ENCODE measurements around the gene TBC1D22A. TPM values are rescaled to one million over a fixed set of nuclear protein-coding genes. Genes with fewer than 3 reads are reported as not detected.

TBC1D22A gene
- total RNA-seq, 2 experiments from 2014 or later, result 36.0 to 38.0 TPM

- peaks cover 8% of the 10 kb centered on the region for H3K4me1 Mint-ChIP-seq
- ATAC-seq (no peak), DNase-seq (no peak)
- no peaks in the 10 kb centered on the region for H3K27me3 Mint-ChIP-seq
- ChIA-PET POLR2A (interaction anchor here (1.2 kb wide), 1 partner anchor 9 kb away, joined by 3 read pairs; no protein-coding TSS in a partner anchor), CTCF (interaction anchor here (1.0 to 1.6 kb wide), 2 partner anchors 10 to 39 kb away, joined by 3 to 4 read pairs; no protein-coding TSS in a partner anchor)
- H3K9me3 Mint-ChIP-seq (ENCODE audit: low read depth), result no peaks in the 10 kb centered on the region
- peaks cover 55% of the 10 kb centered on the region for H3K36me3 Mint-ChIP-seq (ENCODE audit: low read depth)
- H3K27ac Mint-ChIP-seq, result no peak overlapping the region
- H3K4me3 Mint-ChIP-seq, result no peak overlapping the region
- intact Hi-C loops (cut with DNase I, micrococcal nuclease), result no loop called here
Observed at GRCh38 chr22:46797355-46797754, 34.9 kb downstream of the TBC1D22A start.

GRCh38 chr22:46798041-46798365 is 35.6 kb downstream of the TBC1D22A start:
- ChIA-PET POLR2A (interaction anchor here (1.2 kb wide), 1 partner anchor 9 kb away, joined by 3 read pairs; no protein-coding TSS in a partner anchor), CTCF (interaction anchor here (0.7 to 1.6 kb wide), 5 partner anchors 10 to 40 kb away, joined by 3 to 5 read pairs (median 3); no protein-coding TSS in a partner anchor)
- Mint-ChIP-seq H3K27ac (no peak overlapping the region), H3K27me3 (no peaks in the 10 kb centered on the region), H3K9me3 (ENCODE audit: low read depth) (no peaks in the 10 kb centered on the region), H3K36me3 (ENCODE audit: low read depth) (peaks cover 53% of the 10 kb centered on the region), H3K4me1 (peaks cover 8% of the 10 kb centered on the region), H3K4me3 (no peak overlapping the region)
- no peak for DNase-seq
- no peak for ATAC-seq
- intact Hi-C loops (cut with DNase I, micrococcal nuclease), result no loop called here

- DNase-seq (peak; percentile 88), ATAC-seq (peak; percentile 92)
- ChIA-PET POLR2A (interaction anchor here (1.2 kb wide), 1 partner anchor 8 kb away, joined by 3 read pairs; no protein-coding TSS in a partner anchor), CTCF (interaction anchor here (0.5 to 1.6 kb wide), 15 partner anchors 10 to 514 kb away, joined by 3 to 5 read pairs (median 3); no protein-coding TSS in a partner anchor)
- intact Hi-C loops (cut with DNase I, micrococcal nuclease), result no loop called here
- H3K4me3 Mint-ChIP-seq, result no peak overlapping the region
- H3K27ac Mint-ChIP-seq, result peak overlapping the region; percentile 78
- H3K4me1 Mint-ChIP-seq, result peaks cover 14% of the 10 kb centered on the region
- no peaks in the 10 kb centered on the region for H3K9me3 Mint-ChIP-seq (ENCODE audit: low read depth)
- H3K27me3 Mint-ChIP-seq, result no peaks in the 10 kb centered on the region
- peaks cover 54% of the 10 kb centered on the region for H3K36me3 Mint-ChIP-seq (ENCODE audit: low read depth)
Observed at GRCh38 chr22:46798366-46799350, 36.2 kb downstream of the TBC1D22A start.

GRCh38 chr22:46799626-46800025 is 37.2 kb downstream of the TBC1D22A start:
- H3K9me3 Mint-ChIP-seq (ENCODE audit: low read depth), result no peaks in the 10 kb centered on the region
- ATAC-seq, result no peak
- peaks cover 49% of the 10 kb centered on the region for H3K36me3 Mint-ChIP-seq (ENCODE audit: low read depth)
- POLR2A ChIA-PET, result no interaction called here
- H3K4me1 Mint-ChIP-seq, result peaks cover 17% of the 10 kb centered on the region
- H3K4me3 Mint-ChIP-seq, result no peak overlapping the region
- DNase-seq, result no peak
- no peaks in the 10 kb centered on the region for H3K27me3 Mint-ChIP-seq
- H3K27ac Mint-ChIP-seq, result no peak overlapping the region
- CTCF ChIA-PET, result interaction anchor here (0.5 to 1.5 kb wide), 5 partner anchors 8 to 513 kb away, joined by 3 to 5 read pairs (median 3); no protein-coding TSS in a partner anchor
- intact Hi-C loops (cut with DNase I, micrococcal nuclease), result loop anchor here in 1 of 2 experiments (5.0 kb wide), 1 partner anchor 237 kb away; no protein-coding TSS in a partner anchor

- ChIA-PET CTCF (interaction anchor here (0.8 to 6.1 kb wide), 6 partner anchors 9 to 59 kb away, joined by 3 to 95 read pairs (median 9); partner anchors contain the start of gene TBC1D22A), POLR2A (no interaction called here)
- H3K27me3 Mint-ChIP-seq, result no peaks in the 10 kb centered on the region
- DNase-seq (no peak), ATAC-seq (no peak)
- peaks cover 17% of the 10 kb centered on the region for H3K4me1 Mint-ChIP-seq
- intact Hi-C loops (cut with DNase I, micrococcal nuclease), result loop anchor here in 1 of 2 experiments (5.0 kb wide), 1 partner anchor 238 kb away; no protein-coding TSS in a partner anchor
- no peak overlapping the region for H3K27ac Mint-ChIP-seq
- H3K4me3 Mint-ChIP-seq, result no peak overlapping the region
- peaks cover 51% of the 10 kb centered on the region for H3K36me3 Mint-ChIP-seq (ENCODE audit: low read depth)
- H3K9me3 Mint-ChIP-seq (ENCODE audit: low read depth), result no peaks in the 10 kb centered on the region
Observed at GRCh38 chr22:46800102-46800857, 37.8 kb downstream of the TBC1D22A start.

- ChIA-PET CTCF (interaction anchor here (0.8 to 6.1 kb wide), 7 partner anchors 10 to 60 kb away, joined by 3 to 95 read pairs (median 9); partner anchors contain the start of gene TBC1D22A), POLR2A (no interaction called here)
- no peak overlapping the region for H3K27ac Mint-ChIP-seq
- DNase-seq (no peak), ATAC-seq (no peak)
- intact Hi-C loops (cut with DNase I, micrococcal nuclease), result loop anchor here in 1 of 2 experiments (5.0 kb wide), 1 partner anchor 239 kb away; no protein-coding TSS in a partner anchor
- peaks cover 23% of the 10 kb centered on the region for H3K4me1 Mint-ChIP-seq
- no peak overlapping the region for H3K4me3 Mint-ChIP-seq
- H3K36me3 Mint-ChIP-seq (ENCODE audit: low read depth), result peaks cover 52% of the 10 kb centered on the region
- H3K27me3 Mint-ChIP-seq, result no peaks in the 10 kb centered on the region
- H3K9me3 Mint-ChIP-seq (ENCODE audit: low read depth), result no peaks in the 10 kb centered on the region
Observed at GRCh38 chr22:46801331-46801811, 38.9 kb downstream of the TBC1D22A start.

GRCh38 chr22:46801826-46802607 is 39.6 kb downstream of the TBC1D22A start:
- ChIA-PET POLR2A (interaction anchor here (1.0 kb wide), 1 partner anchor 62 kb away, joined by 3 read pairs; no protein-coding TSS in a partner anchor), CTCF (interaction anchor here (0.7 to 6.1 kb wide), 16 partner anchors 9 to 434 kb away, joined by 3 to 95 read pairs (median 8); partner anchors contain the start of gene TBC1D22A)
- DNase-seq (no peak), ATAC-seq (no peak)
- no peak overlapping the region for H3K4me3 Mint-ChIP-seq
- H3K4me1 Mint-ChIP-seq, result peaks cover 29% of the 10 kb centered on the region
- peaks cover 56% of the 10 kb centered on the region for H3K36me3 Mint-ChIP-seq (ENCODE audit: low read depth)
- no peaks in the 10 kb centered on the region for H3K9me3 Mint-ChIP-seq (ENCODE audit: low read depth)
- H3K27me3 Mint-ChIP-seq, result no peaks in the 10 kb centered on the region
- intact Hi-C loops (cut with DNase I, micrococcal nuclease), result loop anchor here in 1 of 2 experiments (2.0 to 5.0 kb wide), 3 partner anchors 43 to 240 kb away; partner anchors contain the start of gene CERK
- H3K27ac Mint-ChIP-seq, result no peak overlapping the region

- no peaks in the 10 kb centered on the region for H3K9me3 Mint-ChIP-seq (ENCODE audit: low read depth)
- ChIA-PET CTCF (interaction anchor here (0.6 to 6.1 kb wide), 22 partner anchors 8 to 741 kb away, joined by 3 to 95 read pairs (median 7); partner anchors contain the start of gene TBC1D22A), POLR2A (interaction anchor here (0.8 to 1.0 kb wide), 2 partner anchors 40 to 63 kb away, joined by 3 to 4 read pairs; partner anchors contain the start of gene TBC1D22A)
- peaks cover 32% of the 10 kb centered on the region for H3K4me1 Mint-ChIP-seq
- H3K4me3 Mint-ChIP-seq, result no peak overlapping the region
- no peak overlapping the region for H3K27ac Mint-ChIP-seq
- no peaks in the 10 kb centered on the region for H3K27me3 Mint-ChIP-seq
- ATAC-seq, result no peak
- DNase-seq, result no peak
- peaks cover 56% of the 10 kb centered on the region for H3K36me3 Mint-ChIP-seq (ENCODE audit: low read depth)
- intact Hi-C loops (cut with DNase I, micrococcal nuclease), result loop anchor here (1.0 to 5.0 kb wide), 6 partner anchors 40 to 240 kb away; partner anchors contain the start of genes CERK (in 1 of the 2) and TBC1D22A (in 1 of the 2)
Observed at GRCh38 chr22:46802608-46803027, 40.2 kb downstream of the TBC1D22A start.

GRCh38 chr22:46803031-46803880 is 40.8 kb downstream of the TBC1D22A start:
- ATAC-seq (peak; percentile 72), DNase-seq (peak; percentile 84)
- Mint-ChIP-seq H3K36me3 (ENCODE audit: low read depth) (peaks cover 54% of the 10 kb centered on the region), H3K27ac (no peak overlapping the region), H3K4me3 (no peak overlapping the region), H3K27me3 (no peaks in the 10 kb centered on the region), H3K4me1 (peaks cover 32% of the 10 kb centered on the region), H3K9me3 (ENCODE audit: low read depth) (no peaks in the 10 kb centered on the region)
- intact Hi-C loops (cut with DNase I, micrococcal nuclease), result loop anchor here (1.0 to 5.0 kb wide), 6 partner anchors 41 to 241 kb away; partner anchors contain the start of genes CERK (in 1 of the 2) and TBC1D22A (in 1 of the 2)
- ChIA-PET POLR2A (interaction anchor here (0.8 to 1.0 kb wide), 2 partner anchors 40 to 64 kb away, joined by 3 to 4 read pairs; partner anchors contain the start of gene TBC1D22A), CTCF (interaction anchor here (0.6 to 6.1 kb wide), 31 partner anchors 9 to 742 kb away, joined by 3 to 95 read pairs (median 4); partner anchors contain the start of gene TBC1D22A)

All from activated CD4-positive, alpha-beta T cell treated with anti-CD3 and anti-CD28 coated beads for 36 hours (primary cell).